Measurements from ENCODE around the gene JMJD8.

JMJD8 gene

GRCh38 chr16:658679-659571 lies 25.2 kb downstream of the JMJD8 start:
- DNase-seq, result no peak

DNA sequence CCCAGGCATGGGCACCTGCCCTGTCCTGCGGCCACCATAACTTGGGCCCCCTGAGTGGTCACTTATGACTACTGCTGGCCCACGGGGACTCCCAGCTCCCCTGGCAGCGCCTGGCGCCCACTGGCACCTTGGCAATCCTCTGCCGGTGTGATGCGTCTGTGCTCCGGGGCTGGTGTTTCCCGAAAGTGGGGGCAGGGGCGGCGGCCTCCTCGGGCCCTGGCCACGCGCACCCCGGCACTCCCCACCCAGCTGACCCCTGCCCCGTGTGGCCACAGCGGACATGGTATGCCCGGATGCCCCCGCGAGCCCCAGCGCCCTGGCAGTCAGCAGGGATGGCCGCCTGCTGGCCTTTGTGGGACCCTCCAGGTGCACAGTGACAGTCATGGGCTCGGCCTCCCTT lies 26.6 kb downstream of the JMJD8 start:
- no peak for DNase-seq

GRCh38 chr16:654034-654433 lies 30.1 kb downstream of the JMJD8 start:
- no peak for DNase-seq

GRCh38 chr16:652454-653305 lies 31.5 kb downstream of the JMJD8 start:
- DNase-seq, result no peak

GRCh38 chr16:651844-652243 lies 32.3 kb downstream of the JMJD8 start:
- no peak for DNase-seq

GRCh38 chr16:649631-650030 lies 34.5 kb downstream of the JMJD8 start:
- no peak for DNase-seq

GRCh38 chr16:648781-649589 lies 35.1 kb downstream of the JMJD8 start, which contains the start of gene WDR90:
Gene WDR90, plus strand, starts transcription at chr16:649365. Its CDS starts 52 bp downstream, at chr16:649417.
- peak; percentile 94 for DNase-seq

DNA sequence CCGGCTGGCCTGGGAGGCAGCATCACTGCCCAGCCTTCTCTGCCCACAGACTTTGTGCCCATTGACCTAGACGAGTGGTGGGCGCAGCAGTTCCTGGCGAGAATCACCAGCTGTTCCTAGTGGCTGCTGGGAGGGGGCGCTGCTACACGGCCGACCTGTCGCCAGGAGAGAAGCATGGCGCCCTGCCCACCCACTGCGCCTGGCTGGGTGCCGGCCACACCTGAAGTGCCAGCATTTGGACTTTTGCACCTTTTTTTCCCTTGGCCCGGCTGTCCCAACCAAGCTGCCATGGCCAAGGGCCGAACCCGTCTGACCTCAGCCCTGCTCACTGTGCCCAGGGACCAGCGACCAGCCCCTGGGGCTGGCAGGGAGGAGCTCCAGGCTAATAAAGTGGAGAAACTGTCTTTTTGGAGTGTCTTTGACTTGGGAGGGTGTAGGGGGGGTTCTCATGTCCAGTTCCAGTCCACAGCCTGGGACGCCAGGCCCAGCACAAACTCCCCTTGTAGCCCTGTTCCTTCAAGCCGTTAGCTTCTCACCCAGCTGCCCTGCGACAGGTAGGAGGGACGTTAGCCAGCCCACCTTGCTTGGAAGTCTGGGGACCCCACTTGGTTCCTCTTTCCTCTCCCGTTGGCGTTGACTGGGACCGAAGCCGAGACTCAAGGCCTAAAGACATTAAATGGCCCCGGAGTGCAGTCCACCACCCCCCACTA lies 35.9 kb downstream of the JMJD8 start:
- DNase-seq, result peak; percentile 53

GRCh38 chr16:647173-647902 lies 36.8 kb downstream of the JMJD8 start:
- DNase-seq, result no peak

DNA sequence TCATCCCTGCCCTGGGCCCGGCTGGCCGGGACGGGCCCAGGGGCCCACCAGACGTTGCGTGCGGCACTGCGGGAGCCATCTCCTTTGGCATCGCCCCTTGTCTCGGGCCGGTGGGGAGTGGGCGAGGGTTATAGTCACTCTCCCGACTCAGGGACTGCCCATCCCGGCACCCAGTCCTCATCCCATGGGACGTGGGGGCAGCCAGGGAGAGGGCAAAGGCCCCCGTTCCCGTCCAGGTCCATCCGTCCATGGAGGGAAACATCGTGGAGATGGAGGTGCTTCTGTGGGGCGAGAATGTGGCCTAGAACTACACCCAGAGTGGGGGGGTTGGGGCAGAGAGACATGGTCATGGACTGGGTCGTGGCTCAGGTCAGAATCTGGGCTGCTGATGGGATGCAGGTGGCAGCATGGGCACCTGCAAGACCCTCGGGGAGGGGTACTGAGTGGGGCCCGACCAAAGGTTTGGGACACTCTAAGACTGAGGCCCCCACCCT lies 37.4 kb downstream of the JMJD8 start:
- DNase-seq, result no peak

DNA sequence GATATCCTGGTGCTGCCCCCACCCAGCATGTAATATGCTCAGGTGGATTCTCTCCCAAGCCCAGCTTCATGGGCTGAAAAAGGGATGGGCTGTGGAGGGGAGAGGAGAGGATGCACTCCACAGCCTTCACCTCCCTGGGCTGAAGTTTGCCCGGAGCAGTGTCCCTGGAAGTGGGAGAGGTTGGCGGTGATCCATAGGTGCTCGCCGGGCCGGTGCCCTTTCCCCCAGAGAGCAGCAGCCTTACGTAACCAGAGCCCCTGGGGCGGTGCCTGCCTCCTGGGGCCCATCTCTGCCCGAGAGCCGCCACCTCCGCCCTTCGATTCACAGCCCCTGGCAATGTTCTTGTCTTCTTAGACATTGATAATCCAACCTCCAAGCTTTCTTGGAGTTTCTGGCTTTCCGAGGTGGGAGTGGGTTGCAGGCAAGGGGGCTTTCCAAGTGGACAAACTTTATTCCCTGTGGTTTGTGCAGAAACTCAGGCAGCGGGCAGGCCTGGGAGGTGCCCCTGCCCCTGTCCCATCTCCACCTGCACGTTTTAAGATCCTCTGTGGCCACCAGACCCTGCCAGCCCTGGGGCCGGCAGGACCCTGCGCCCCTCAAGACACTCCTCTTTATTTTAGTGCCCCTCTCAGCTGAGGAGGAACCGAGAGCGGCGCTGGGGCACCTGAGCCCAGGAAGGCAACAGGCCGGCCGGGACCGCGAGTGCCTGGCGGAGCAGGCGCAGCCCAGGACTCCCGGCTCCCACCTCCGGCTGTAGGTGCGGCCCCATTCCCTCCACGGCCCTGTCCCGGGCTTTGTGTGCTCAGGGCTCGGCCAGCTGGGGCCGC lies 38.1 kb downstream of the JMJD8 start:
- no peak for DNase-seq

- DNase-seq, result no peak
These were observed 39.6 kb downstream of the JMJD8 start for GRCh38 chr16:644556-644955.

DNA sequence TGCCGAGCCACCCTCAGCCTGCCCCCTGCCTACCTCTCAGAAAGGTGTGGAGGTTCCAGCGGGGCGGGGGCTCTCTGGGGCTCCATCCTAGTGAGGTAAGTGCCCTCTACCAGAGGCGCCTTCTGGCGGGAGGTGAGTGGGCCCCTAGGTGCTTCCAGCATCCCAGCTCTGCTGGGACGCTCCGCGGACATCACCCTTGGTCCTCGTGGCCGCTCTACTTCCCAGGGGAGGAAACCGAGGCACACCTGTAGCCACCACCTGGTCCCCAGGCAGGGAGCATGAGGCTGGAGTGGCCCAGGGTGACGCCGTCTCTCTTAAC lies 41.1 kb downstream of the JMJD8 start:
- no peak for DNase-seq

DNA sequence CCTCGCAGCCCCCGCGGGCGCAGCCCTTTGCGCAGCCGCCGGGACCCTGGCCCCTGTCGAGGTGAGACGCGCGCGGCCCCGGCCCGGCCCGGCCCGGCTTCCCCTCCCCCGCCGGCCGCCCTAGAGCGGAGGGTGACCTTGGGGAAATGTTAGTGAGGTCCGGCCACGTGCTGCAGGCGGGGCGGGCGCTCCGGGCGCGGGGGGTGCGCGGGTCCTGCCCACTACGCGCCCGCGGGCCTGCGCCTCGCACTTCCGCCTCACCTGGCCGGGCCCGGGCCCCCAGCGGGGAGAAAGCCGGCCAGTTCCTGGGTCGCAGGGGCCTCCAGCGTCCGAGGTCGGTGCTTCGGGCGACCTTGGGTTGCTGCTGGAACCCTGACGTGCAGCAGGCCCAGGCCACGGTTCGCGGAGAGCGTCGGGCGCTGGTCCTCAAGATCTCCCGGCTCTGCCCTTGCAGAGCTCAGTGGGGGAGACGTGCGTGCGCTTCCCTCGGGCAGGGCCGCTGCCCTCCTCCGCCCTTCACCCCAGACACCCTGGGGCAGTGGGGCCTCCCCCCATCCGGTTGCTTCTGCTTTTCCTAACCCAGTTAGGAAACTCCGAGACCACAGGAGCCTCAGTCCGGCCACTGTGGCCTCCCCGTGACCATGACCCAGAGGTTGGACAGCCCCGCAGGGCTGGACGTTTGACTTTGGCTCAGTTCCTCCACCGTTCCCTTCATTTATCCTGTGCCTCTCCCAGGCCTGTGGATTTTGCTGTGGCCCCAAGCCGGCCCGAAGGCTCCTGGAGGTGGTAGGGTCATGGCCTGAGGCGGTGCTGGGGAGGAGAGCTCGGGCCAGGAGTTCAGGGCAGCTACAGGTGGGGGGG lies 41.7 kb downstream of the JMJD8 start:
- peak; percentile 42 for DNase-seq

- DNase-seq, result peak; percentile 75
These were observed 42.6 kb downstream of the JMJD8 start, which contains the start of gene MCRIP2 for GRCh38 chr16:641326-642188. Gene MCRIP2, plus strand, starts transcription at chr16:641828. Its CDS starts 164 bp downstream, at chr16:641992.

GRCh38 chr16:640614-641013 lies 43.5 kb downstream of the JMJD8 start:
- no peak for DNase-seq

- DNase-seq, result no peak
These were observed 45.3 kb downstream of the JMJD8 start for GRCh38 chr16:638836-639235.

DNA sequence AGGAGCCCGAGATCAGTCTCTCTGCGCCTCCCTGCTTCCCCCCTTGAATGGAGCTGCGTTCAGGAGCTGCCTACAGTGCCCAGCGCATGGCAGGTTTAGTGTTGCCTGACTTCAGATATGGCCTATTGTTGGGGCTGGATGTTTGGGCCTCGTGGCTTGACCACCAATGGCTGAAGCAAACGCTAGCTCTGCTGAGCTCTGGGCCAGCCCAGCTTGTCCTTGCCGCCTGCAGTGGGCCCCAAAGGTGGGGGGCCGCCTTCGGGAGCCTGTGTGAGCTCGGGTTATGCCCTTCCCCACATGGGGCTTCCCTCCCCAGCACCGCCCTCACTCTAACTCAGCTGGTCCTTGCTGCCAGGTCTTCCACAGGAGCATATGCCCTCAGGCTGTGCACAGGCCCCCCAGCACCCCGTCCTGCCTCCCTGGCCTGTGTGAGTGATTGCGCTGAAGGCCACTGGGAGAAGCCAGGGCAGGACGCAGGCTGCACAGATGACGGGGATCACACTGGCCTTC lies 46.0 kb downstream of the JMJD8 start:
- no peak for DNase-seq

Data from stimulated activated CD4-positive, alpha-beta T cell treated with anti-CD3 and anti-CD28 coated beads, Interleukin-4, amount 100 ng/mL, for 1 hour (primary cell).